GM12878 (cell line): ENCODE data around the gene NDN.

Experiments
- CBX5 ChIP-seq: sonication (generic); IDR thresholded peaks from 2 replicates; pipeline ENCODE4 v1.6.1; 2016; ENCODE audit warnings: low read depth, moderate library complexity, mild to moderate bottlenecking, inconsistent platforms
- CEBPB ChIP-seq, 2 experiments: fragments of 150-350 bp in 1 of 2; IDR thresholded peaks; 2 replicates each; pipeline ENCODE4 v1.6.1; 2012 to 2014; ENCODE audit warnings: low read depth in 2 of 2, low read length in 2 of 2, borderline replicate concordance in 1 of 2, inconsistent platforms in 1 of 2
- ESRRA ChIP-seq: IDR thresholded peaks from 2 replicates; pipeline ENCODE4 v1.6.1; 2012; ENCODE audit warnings: mild to moderate bottlenecking, low read length, improper control_type of control experiment
- EZH2 ChIP-seq: IDR thresholded peaks from 2 replicates; pipeline ENCODE4 v1.6.1; 2012; ENCODE audit warnings: low read depth, mild to moderate bottlenecking, control low read depth, inconsistent platforms, low read length, borderline replicate concordance; ENCODE audit not compliant: control insufficient read depth
- POLR2AphosphoS5 ChIP-seq: IDR thresholded peaks from 2 replicates; pipeline ENCODE4 v1.6.1; 2011; ENCODE audit warnings: mild to moderate bottlenecking, low read length, inconsistent platforms
- SRF ChIP-seq, 2 experiments: IDR thresholded peaks; 2 replicates each; pipeline ENCODE4 v1.6.1; 2011; ENCODE audit warnings: low read depth in 2 of 2, low read length in 2 of 2, mild to moderate bottlenecking in 1 of 2, moderate library complexity in 1 of 2
- TF ChIP-seq, protein P1 (sequence below), 3 experiments: IDR thresholded peaks in 2 of 3; conservative IDR thresholded peaks in 1 of 3; 2 replicates each; pipeline ENCODE4 v1.5.1; 2011; ENCODE audit warnings: low read depth in 3 of 3, low read length in 3 of 3, mild to moderate bottlenecking in 3 of 3, control low read depth in 2 of 3, moderate library complexity in 2 of 3, inconsistent platforms in 1 of 3, mixed read lengths in 1 of 3; ENCODE audit not compliant: control insufficient read depth in 2 of 3, insufficient read depth in 1 of 3; ENCODE audit errors: extremely low read depth in 1 of 3
- TF ChIP-seq, protein P2 (sequence below): fragments of 450-650 bp; IDR thresholded peaks from 2 replicates; pipeline ENCODE4 v1.6.1; 2016; ENCODE audit warnings: mild to moderate bottlenecking

DNA sequence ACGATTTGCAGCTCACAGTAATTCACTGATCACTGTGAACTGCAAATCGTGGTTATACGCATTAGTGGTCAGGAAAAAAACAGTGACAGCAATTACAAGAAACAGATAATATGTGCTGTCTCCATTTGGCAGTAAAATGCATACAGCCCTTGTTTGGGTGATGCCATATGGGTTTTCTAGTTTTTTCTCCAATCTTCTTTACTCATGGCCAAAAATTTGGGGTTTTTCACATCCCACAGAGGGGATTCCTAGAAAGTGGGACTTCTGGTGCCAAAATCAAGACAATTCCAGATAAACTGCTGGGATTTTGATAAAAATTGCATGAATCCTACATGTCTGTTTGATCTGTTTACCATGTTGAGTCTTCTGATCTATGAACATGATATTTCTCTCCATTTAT, 15.6 kb downstream of the NDN start:
- TF ChIP-seq, protein P1, sequence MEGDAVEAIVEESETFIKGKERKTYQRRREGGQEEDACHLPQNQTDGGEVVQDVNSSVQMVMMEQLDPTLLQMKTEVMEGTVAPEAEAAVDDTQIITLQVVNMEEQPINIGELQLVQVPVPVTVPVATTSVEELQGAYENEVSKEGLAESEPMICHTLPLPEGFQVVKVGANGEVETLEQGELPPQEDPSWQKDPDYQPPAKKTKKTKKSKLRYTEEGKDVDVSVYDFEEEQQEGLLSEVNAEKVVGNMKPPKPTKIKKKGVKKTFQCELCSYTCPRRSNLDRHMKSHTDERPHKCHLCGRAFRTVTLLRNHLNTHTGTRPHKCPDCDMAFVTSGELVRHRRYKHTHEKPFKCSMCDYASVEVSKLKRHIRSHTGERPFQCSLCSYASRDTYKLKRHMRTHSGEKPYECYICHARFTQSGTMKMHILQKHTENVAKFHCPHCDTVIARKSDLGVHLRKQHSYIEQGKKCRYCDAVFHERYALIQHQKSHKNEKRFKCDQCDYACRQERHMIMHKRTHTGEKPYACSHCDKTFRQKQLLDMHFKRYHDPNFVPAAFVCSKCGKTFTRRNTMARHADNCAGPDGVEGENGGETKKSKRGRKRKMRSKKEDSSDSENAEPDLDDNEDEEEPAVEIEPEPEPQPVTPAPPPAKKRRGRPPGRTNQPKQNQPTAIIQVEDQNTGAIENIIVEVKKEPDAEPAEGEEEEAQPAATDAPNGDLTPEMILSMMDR (IDR thresholded peaks at IDR 0.05 in 2 of 3, conservative IDR thresholded peaks at IDR 0.05 in 1 of 3; ENCODE audit: control insufficient read depth in 2 of 3, extremely low read depth in 1 of 3, insufficient read depth in 1 of 3, low read depth in 3 of 3, low read length in 3 of 3), result no peak
- no peak for TF ChIP-seq ESRRA
- no peak for TF ChIP-seq CEBPB (IDR thresholded peaks at IDR 0.05; ENCODE audit: borderline replicate concordance in 1 of 2, low read depth in 2 of 2, low read length in 2 of 2)
- TF ChIP-seq EZH2, result no peak
- no peak for TF ChIP-seq POLR2AphosphoS5
- TF ChIP-seq, protein P2, sequence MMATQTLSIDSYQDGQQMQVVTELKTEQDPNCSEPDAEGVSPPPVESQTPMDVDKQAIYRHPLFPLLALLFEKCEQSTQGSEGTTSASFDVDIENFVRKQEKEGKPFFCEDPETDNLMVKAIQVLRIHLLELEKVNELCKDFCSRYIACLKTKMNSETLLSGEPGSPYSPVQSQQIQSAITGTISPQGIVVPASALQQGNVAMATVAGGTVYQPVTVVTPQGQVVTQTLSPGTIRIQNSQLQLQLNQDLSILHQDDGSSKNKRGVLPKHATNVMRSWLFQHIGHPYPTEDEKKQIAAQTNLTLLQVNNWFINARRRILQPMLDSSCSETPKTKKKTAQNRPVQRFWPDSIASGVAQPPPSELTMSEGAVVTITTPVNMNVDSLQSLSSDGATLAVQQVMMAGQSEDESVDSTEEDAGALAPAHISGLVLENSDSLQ, result no peak
- no peak for TF ChIP-seq CBX5
- no peak for TF ChIP-seq SRF (IDR thresholded peaks at IDR 0.05; ENCODE audit: low read depth in 2 of 2, low read length in 2 of 2)
